ENCODE measurements around the gene MBOAT1. TPM values are rescaled to one million over a fixed set of nuclear protein-coding genes. Genes with fewer than 3 reads are reported as not detected.

The MBOAT1 gene
- polyA plus RNA-seq, 1 donor from 2014 or later: not detected

DNA sequence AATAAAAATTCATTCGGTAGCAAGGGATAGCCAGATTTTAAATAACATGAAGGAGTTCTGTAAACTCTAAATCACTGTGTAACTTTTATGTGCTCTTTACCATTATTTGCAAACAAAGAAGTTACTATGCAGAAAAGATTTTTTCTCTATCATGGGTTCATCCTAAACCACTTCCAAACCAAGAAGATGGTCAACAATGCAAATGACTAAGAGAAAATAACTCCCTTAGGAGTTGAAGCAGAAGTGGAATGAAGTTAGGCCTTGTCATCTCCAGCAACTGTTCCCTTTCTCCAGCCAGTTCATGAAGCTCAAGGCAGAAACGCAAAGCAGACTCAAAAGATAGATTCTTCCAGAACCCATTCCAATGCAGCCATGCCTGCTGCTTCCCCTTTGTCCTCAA is 66.0 kb downstream of the MBOAT1 start:
- Histone ChIP-seq H3K9ac (ENCODE audit: low read length) (no peak overlapping the region), H3K4me2 (ENCODE audit: low read length) (no peak overlapping the region), H4K20me1 (ENCODE audit: insufficient read depth) (no peaks in the 10 kb centered on the region), H3F3A (ENCODE audit: insufficient read depth, low read length, poor library complexity, severe bottlenecking) (no peaks in the 10 kb centered on the region), H3K36me3 (ENCODE audit: insufficient read depth, low read length) (no peaks in the 10 kb centered on the region), H3K9me3 (ENCODE audit: low read length) (no peaks in the 10 kb centered on the region), H2AFZ (ENCODE audit: low read depth, low read length) (no peak overlapping the region), H3K27ac (ENCODE audit: low read length) (no peak overlapping the region), H3K79me2 (replicated peaks; ENCODE audit: insufficient read depth, low read length) (no peaks in the 10 kb centered on the region), H3K9me2 (ENCODE audit: insufficient read depth, low read length) (no peaks in the 10 kb centered on the region), H3K4me3 (ENCODE audit: low read length) (no peak overlapping the region), H3K27me3 (ENCODE audit: insufficient read depth, low read depth, low read length) (no peaks in the 10 kb centered on the region)
- TF ChIP-seq EZH2 (IDR thresholded peaks at IDR 0.05; ENCODE audit: borderline replicate concordance, insufficient read depth, low read length, poor library complexity, severe bottlenecking) (no peak), POLR2AphosphoS5 (IDR thresholded peaks at IDR 0.05) (no peak), TAF1 (IDR thresholded peaks at IDR 0.05; ENCODE audit: low read depth) (no peak), RAD21 (conservative IDR thresholded peaks at IDR 0.05) (no peak), EP300 (conservative IDR thresholded peaks at IDR 0.05; ENCODE audit: poor library complexity, severe bottlenecking) (no peak), SMC3 (conservative IDR thresholded peaks at IDR 0.05; ENCODE audit: poor library complexity) (no peak), CTCF (IDR thresholded peaks at IDR 0.05; ENCODE audit: poor library complexity, severe bottlenecking) (no peak), MXI1 (conservative IDR thresholded peaks at IDR 0.05; ENCODE audit: poor library complexity, severe bottlenecking) (no peak)
- TF ChIP-seq, protein P1, sequence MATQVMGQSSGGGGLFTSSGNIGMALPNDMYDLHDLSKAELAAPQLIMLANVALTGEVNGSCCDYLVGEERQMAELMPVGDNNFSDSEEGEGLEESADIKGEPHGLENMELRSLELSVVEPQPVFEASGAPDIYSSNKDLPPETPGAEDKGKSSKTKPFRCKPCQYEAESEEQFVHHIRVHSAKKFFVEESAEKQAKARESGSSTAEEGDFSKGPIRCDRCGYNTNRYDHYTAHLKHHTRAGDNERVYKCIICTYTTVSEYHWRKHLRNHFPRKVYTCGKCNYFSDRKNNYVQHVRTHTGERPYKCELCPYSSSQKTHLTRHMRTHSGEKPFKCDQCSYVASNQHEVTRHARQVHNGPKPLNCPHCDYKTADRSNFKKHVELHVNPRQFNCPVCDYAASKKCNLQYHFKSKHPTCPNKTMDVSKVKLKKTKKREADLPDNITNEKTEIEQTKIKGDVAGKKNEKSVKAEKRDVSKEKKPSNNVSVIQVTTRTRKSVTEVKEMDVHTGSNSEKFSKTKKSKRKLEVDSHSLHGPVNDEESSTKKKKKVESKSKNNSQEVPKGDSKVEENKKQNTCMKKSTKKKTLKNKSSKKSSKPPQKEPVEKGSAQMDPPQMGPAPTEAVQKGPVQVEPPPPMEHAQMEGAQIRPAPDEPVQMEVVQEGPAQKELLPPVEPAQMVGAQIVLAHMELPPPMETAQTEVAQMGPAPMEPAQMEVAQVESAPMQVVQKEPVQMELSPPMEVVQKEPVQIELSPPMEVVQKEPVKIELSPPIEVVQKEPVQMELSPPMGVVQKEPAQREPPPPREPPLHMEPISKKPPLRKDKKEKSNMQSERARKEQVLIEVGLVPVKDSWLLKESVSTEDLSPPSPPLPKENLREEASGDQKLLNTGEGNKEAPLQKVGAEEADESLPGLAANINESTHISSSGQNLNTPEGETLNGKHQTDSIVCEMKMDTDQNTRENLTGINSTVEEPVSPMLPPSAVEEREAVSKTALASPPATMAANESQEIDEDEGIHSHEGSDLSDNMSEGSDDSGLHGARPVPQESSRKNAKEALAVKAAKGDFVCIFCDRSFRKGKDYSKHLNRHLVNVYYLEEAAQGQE (IDR thresholded peaks at IDR 0.05; ENCODE audit: borderline replicate concordance): no peak

DNA sequence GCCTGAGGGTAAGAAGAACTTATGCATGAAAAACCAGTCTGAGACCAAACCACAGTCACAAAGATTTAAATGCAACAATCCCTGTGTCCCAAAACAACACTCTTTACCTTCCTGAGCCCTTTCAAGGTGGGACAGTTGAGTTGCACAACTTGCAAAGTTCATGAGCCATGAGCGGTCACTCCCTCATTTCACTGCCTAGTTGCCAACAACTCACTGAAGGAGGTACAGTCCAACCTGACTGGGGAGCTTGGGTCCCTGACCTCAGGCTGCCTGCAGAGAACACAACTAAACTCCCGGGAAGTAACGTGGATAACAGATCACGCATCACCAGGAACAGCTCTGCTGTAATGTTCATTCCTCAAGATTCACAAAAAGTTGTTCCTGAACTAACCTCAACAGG is 69.4 kb downstream of the MBOAT1 start:
- Histone ChIP-seq H3K9me3 (ENCODE audit: low read length) (no peaks in the 10 kb centered on the region), H3K9ac (ENCODE audit: low read length) (no peak overlapping the region), H3F3A (ENCODE audit: insufficient read depth, low read length, poor library complexity, severe bottlenecking) (no peaks in the 10 kb centered on the region), H4K20me1 (ENCODE audit: insufficient read depth) (no peaks in the 10 kb centered on the region), H3K36me3 (ENCODE audit: insufficient read depth, low read length) (no peaks in the 10 kb centered on the region), H2AFZ (ENCODE audit: low read depth, low read length) (no peak overlapping the region), H3K27ac (ENCODE audit: low read length) (no peak overlapping the region), H3K4me2 (ENCODE audit: low read length) (no peak overlapping the region), H3K9me2 (ENCODE audit: insufficient read depth, low read length) (no peaks in the 10 kb centered on the region), H3K4me3 (ENCODE audit: low read length) (no peak overlapping the region), H3K27me3 (ENCODE audit: insufficient read depth, low read depth, low read length) (no peaks in the 10 kb centered on the region), H3K79me2 (replicated peaks; ENCODE audit: insufficient read depth, low read length) (no peaks in the 10 kb centered on the region)
- TF ChIP-seq MXI1 (conservative IDR thresholded peaks at IDR 0.05; ENCODE audit: poor library complexity, severe bottlenecking): no peak
- TF ChIP-seq EZH2 (IDR thresholded peaks at IDR 0.05; ENCODE audit: borderline replicate concordance, insufficient read depth, low read length, poor library complexity, severe bottlenecking): no peak
- TF ChIP-seq CTCF (IDR thresholded peaks at IDR 0.05; ENCODE audit: poor library complexity, severe bottlenecking): no peak
- TF ChIP-seq, protein P1 (IDR thresholded peaks at IDR 0.05; ENCODE audit: borderline replicate concordance): no peak
- TF ChIP-seq RAD21 (conservative IDR thresholded peaks at IDR 0.05): no peak
- no peak for TF ChIP-seq POLR2AphosphoS5 (IDR thresholded peaks at IDR 0.05)
- no peak for TF ChIP-seq TAF1 (IDR thresholded peaks at IDR 0.05; ENCODE audit: low read depth)
- TF ChIP-seq EP300 (conservative IDR thresholded peaks at IDR 0.05; ENCODE audit: poor library complexity, severe bottlenecking): no peak
- no peak for TF ChIP-seq SMC3 (conservative IDR thresholded peaks at IDR 0.05; ENCODE audit: poor library complexity)
